Right cardiac atrium (tissue), 5 donors: Measurements from ENCODE around the gene PRSS48. TPM values are rescaled to one million over a fixed set of nuclear protein-coding genes. Genes with fewer than 3 reads are reported as not detected.
"Not testable (repeated sequence)": the region's sequence is repeated elsewhere in the genome, so short reads cannot be mapped to it uniquely, and the experiment has no call there.

Experiments
- ATAC-seq, 2 donors: fragments of 200-7000 bp; cut with Tn5 transposase; one replicate each; pipeline versions ENCODE4 v1.8.0 to v1.9.1; 2020; ENCODE audit warnings: moderate library complexity in 2 of 2, mild to moderate bottlenecking in 1 of 2
- DNase-seq, 3 donors: peaks; one replicate each; pipeline ENCODE4 v3.0.0-alpha.2; 2020
- H3K27ac ChIP-seq: one replicate; pipeline ENCODE4 v1.5.1; 2013; ENCODE audit warnings: mild to moderate bottlenecking, low read length, control low read depth, moderate library complexity
- H3K27me3 ChIP-seq: one replicate; pipeline ENCODE4 v1.6.1; 2013; ENCODE audit not compliant: control insufficient read depth, insufficient read depth
- H3K4me1 ChIP-seq: one replicate; pipeline ENCODE4 v1.6.1; 2013; ENCODE audit warnings: low read length; ENCODE audit not compliant: control insufficient read depth, insufficient read depth
- H3K4me3 ChIP-seq: one replicate; pipeline ENCODE4 v1.5.1; 2013; ENCODE audit warnings: low read length, control low read depth
- H3K9me3 ChIP-seq: one replicate; pipeline ENCODE4 v1.6.1; 2013; ENCODE audit warnings: low read length; ENCODE audit not compliant: control insufficient read depth
- WGBS: extraction: QIAGEN DNeasy Blood & Tissue Kit; methylation state at CpG from one replicate; pipeline ENCODE4 v1.1.7; 2013; 5-methylcytosine and 5-hydroxymethylcytosine counted together
- intact Hi-C, 4 donors: fragments of 100-400 bp; cut with DNase I; formaldehyde crosslinking; loops; one replicate each; pipeline versions ENCODE4 v1.11.0 to v1.14.0; 2022 to 2023
- polyA plus RNA-seq: library from polyadenylated mRNA; stranded (reverse); fragments of 200-250 nt; gene quantifications from one replicate; pipeline ENCODE4 v1.2.3, GENCODE V29; 2013
- total RNA-seq, 4 donors: library from RNA; stranded (reverse); fragmentation: NEBNext Ultra II Directional; extraction: Animal tissue kit (Norgen Biotek cat#: 25700); gene quantifications; one replicate each; pipeline ENCODE4 v1.2.1, GENCODE V29; 2021
- donor health status: healthy with polysubstance abuse.
- donor health status: DM: no; HTN: yes; CAD: no.
- donor health status: DM: no; HTN: no; CAD: no.
- donor health status: DM: no; HTN: yes; CAD: no; lungs with severe emphysema.
- donor health status: DM: yes; HTN: yes; CAD: no.

Gene PRSS48
- total and polyA plus RNA-seq, 5 donors: not detected

DNA sequence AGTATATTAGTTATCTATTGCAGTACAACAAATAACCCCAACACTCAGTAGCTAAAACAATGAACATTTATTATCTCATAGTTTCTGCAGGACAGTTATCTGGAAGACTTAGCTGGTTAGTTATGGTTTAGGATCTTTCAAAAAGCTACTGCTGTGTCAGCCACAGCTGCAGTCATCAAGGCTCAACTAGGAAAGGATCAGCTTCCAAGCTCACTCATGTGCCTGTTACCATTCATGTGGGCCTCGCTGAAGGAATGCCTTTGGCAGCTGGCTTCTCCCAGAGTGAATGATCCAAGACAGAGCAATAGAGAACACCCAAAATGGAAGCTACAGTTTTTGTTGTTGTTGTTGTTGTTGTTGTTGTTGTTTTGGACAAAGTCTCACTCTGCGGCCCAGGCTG is 13.5 kb upstream of the PRSS48 start:
- Histone ChIP-seq H3K27me3 (no peaks in the 10 kb centered on the region), H3K9me3 (no peaks in the 10 kb centered on the region), H3K4me3 (no peak overlapping the region), H3K27ac (no peak overlapping the region), H3K4me1 (peaks cover 7% of the 10 kb centered on the region)
- intact Hi-C loops: no loop called here
- WGBS: 65% methylated on average over 2 of the region's 2 CpGs
- DNase-seq (no peak), ATAC-seq (no peak)

DNA sequence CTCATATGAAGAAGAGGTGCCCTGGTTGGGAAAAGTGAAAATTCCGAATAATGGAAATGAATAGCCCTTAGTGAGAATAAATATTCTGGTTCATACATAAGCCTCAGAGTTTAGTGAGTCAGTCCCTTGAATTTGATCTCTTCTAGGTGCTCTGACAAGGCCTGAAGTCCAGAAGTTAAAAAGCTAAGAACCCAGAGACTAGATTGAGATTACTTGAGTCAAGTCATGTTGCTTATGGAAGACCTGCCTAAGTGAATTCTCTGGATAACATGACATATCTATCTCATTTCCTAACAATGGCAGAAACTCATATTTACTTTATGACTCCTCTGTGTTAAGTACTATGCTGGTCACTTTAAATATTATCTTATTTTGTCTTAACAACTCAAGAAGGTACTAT is 10.5 kb upstream of the PRSS48 start:
- intact Hi-C loops: no loop called here
- no peaks in the 10 kb centered on the region for H3K27me3 ChIP-seq
- DNase-seq (no peak), ATAC-seq (no peak)
- H3K9me3 ChIP-seq: no peaks in the 10 kb centered on the region
- WGBS: 96% methylated on average over 1 of the region's 1 CpG
- peaks cover 7% of the 10 kb centered on the region for H3K4me1 ChIP-seq
- H3K27ac ChIP-seq: no peak overlapping the region
- H3K4me3 ChIP-seq: no peak overlapping the region

- intact Hi-C loops: no loop called here
- Histone ChIP-seq H3K27ac (no peak overlapping the region), H3K4me1 (peaks cover 7% of the 10 kb centered on the region), H3K9me3 (no peaks in the 10 kb centered on the region), H3K4me3 (no peak overlapping the region), H3K27me3 (no peaks in the 10 kb centered on the region)
- no peak for DNase-seq
- 81% methylated on average over 4 of the region's 4 CpGs for WGBS
- no peak for ATAC-seq
These were observed 9.9 kb upstream of the PRSS48 start for GRCh38 chr4:151267104-151267503.

- ATAC-seq: no peak
- 94% methylated on average over 7 of the region's 7 CpGs for WGBS
These were observed 9.0 kb upstream of the PRSS48 start for GRCh38 chr4:151267822-151268535.

GRCh38 chr4:151268905-151269304 is 8.1 kb upstream of the PRSS48 start:
- H3K27me3 ChIP-seq, DNase-seq, intact Hi-C loops, H3K27ac ChIP-seq, ATAC-seq, H3K9me3 ChIP-seq, H3K4me3 ChIP-seq, H3K4me1 ChIP-seq: not testable (repeated sequence)

More at GRCh38 chr4:151267822-151268535, 9.0 kb upstream of the PRSS48 start:
- no peak for DNase-seq
- intact Hi-C loops: no loop called here
- Histone ChIP-seq H3K4me1 (no peaks in the 10 kb centered on the region), H3K9me3 (no peaks in the 10 kb centered on the region), H3K4me3 (no peak overlapping the region), H3K27me3 (no peaks in the 10 kb centered on the region), H3K27ac (no peak overlapping the region)

DNA sequence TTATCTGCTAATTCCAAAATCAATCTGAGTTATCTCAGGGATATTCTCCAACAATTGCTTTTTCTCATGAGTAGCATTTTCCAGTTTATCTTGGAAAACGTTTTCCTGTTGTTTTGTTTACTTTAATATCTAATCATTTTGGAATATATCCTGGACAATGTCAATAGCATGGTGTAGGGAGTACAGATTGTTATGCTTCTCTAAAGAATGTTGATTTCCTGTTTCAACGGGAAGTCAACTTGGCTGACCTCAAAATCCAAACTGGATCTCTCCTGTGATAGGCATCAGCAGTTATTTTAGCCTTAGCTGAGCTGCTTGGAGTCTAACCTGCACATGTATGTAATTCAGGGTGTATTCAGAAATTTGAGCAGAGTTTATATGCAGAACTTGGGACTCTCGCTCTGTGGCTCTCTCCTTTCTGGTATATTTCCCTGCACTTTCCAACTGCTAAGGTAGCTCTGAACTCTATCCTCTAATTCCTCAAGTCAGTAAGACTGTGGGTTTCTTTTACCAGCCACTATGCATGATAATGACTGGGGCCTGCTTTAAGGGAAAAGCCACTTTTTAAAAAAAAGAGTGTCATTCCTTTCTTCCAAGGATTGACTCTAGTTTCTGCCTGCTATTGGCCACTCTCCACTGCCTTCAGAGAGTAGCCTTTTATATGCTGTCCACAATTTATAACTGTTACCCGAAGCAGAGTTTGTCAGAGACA is 7.7 kb downstream of the PRSS48 start:
- H3K27ac ChIP-seq: peak overlapping the region; percentile 39
- peak in 1 of 2 donors; percentile 53 for ATAC-seq
- intact Hi-C loops: no loop called here

GRCh38 chr4:151287409-151287808 is 10.4 kb downstream of the PRSS48 start:
- Histone ChIP-seq H3K9me3 (no peaks in the 10 kb centered on the region), H3K4me1 (peaks cover 4% of the 10 kb centered on the region), H3K4me3 (no peak overlapping the region), H3K27me3 (no peaks in the 10 kb centered on the region), H3K27ac (no peak overlapping the region)
- ATAC-seq: no peak
- 86% methylated on average over 7 of the region's 7 CpGs for WGBS
- intact Hi-C loops: no loop called here
- DNase-seq: no peak

More for the DNA sequence above, 7.7 kb downstream of the PRSS48 start:
- Histone ChIP-seq H3K4me3 (no peak overlapping the region), H3K27me3 (no peaks in the 10 kb centered on the region), H3K4me1 (peaks cover under 1% of the 10 kb centered on the region), H3K9me3 (no peaks in the 10 kb centered on the region)
- DNase-seq: no peak
- WGBS: 43% methylated on average over 4 of the region's 4 CpGs

DNA sequence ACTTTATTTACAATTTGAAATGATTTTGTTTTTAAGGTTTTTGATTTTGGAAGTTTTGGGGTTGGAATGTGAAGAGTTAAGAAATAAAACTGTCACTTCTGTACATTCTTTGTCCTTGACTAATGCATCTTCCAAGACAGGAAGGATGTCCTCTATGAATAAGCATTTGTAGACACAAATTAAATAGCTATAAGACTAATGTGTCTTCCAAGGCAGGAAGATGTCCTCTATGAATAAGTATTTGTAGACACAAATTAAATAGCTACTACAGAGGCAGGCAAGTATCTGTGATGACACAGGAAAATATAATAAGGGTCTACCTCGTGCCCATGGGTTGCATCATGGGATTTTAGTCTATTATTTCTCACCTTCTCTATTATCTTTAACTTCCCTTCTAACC is 14.5 kb downstream of the PRSS48 start:
- ATAC-seq: no peak
- intact Hi-C loops: no loop called here
- Histone ChIP-seq H3K27me3 (no peaks in the 10 kb centered on the region), H3K4me3 (no peak overlapping the region), H3K9me3 (no peaks in the 10 kb centered on the region), H3K27ac (no peak overlapping the region), H3K4me1 (peaks cover 7% of the 10 kb centered on the region)
- no peak for DNase-seq
- WGBS: 49% methylated on average over 1 of the region's 1 CpG

- H3K4me3 ChIP-seq: no peak overlapping the region
- H3K9me3 ChIP-seq: no peaks in the 10 kb centered on the region
- intact Hi-C loops: no loop called here
- ATAC-seq (no peak), DNase-seq (no peak)
- H3K4me1 ChIP-seq: peaks cover 7% of the 10 kb centered on the region
- no peak overlapping the region for H3K27ac ChIP-seq
- 96% methylated on average over 2 of the region's 2 CpGs for WGBS
- H3K27me3 ChIP-seq: no peaks in the 10 kb centered on the region
These were observed 15.1 kb downstream of the PRSS48 start for GRCh38 chr4:151292038-151292437.

- intact Hi-C loops: no loop called here
- Histone ChIP-seq H3K9me3 (no peaks in the 10 kb centered on the region), H3K4me3 (no peak overlapping the region), H3K4me1 (peaks cover 7% of the 10 kb centered on the region), H3K27ac (peak overlapping the region; percentile 30), H3K27me3 (no peaks in the 10 kb centered on the region)
- 94% methylated on average over 5 of the region's 5 CpGs for WGBS
- no peak for DNase-seq
- peak in 1 of 2 donors; percentile 33 for ATAC-seq
These were observed 18.0 kb downstream of the PRSS48 start for GRCh38 chr4:151294833-151295496.

- intact Hi-C loops: no loop called here
- WGBS: 75% methylated on average over 3 of the region's 3 CpGs
These were observed 19.3 kb downstream of the PRSS48 start for GRCh38 chr4:151296227-151296626.

More at GRCh38 chr4:151296227-151296626, 19.3 kb downstream of the PRSS48 start:
- DNase-seq (no peak), ATAC-seq (no peak)
- H3K27me3 ChIP-seq: no peaks in the 10 kb centered on the region
- H3K27ac ChIP-seq: no peak overlapping the region
- H3K4me3 ChIP-seq: no peak overlapping the region
- peaks cover 6% of the 10 kb centered on the region for H3K4me1 ChIP-seq
- H3K9me3 ChIP-seq: no peaks in the 10 kb centered on the region
